HL-60/S4 treated with retinoic acid at 250 ng/mL for 4 days and 3 days (cell line): ENCODE measurements around the gene ZNRF1.
"Not testable (repeated sequence)": the region's sequence is repeated elsewhere in the genome, so short reads cannot be mapped to it uniquely, and the experiment has no call there.

Experiments
- in situ Hi-C: fragments of 300-500 bp; cut with MboI; formaldehyde crosslinking; loops from 2 replicates; pipeline ENCODE4 v1.7.0; 2022; ENCODE audit warnings: low sequenced_read_pairs

The ZNRF1 gene

GRCh38 chr16:75024594-75024993 lies 25.8 kb downstream of the ZNRF1 start:
- in situ Hi-C loops = no loop called here

- in situ Hi-C loops = no loop called here
Measured at GRCh38 chr16:75025761-75026160, 26.9 kb downstream of the ZNRF1 start.

- in situ Hi-C loops = not testable (repeated sequence)
Measured at GRCh38 chr16:75026239-75026891, 27.5 kb downstream of the ZNRF1 start.

- in situ Hi-C loops = no loop called here
Measured at GRCh38 chr16:75026892-75027391, 28.1 kb downstream of the ZNRF1 start.

- in situ Hi-C loops = no loop called here
Measured at GRCh38 chr16:75027520-75028300, 28.9 kb downstream of the ZNRF1 start.

- in situ Hi-C loops = no loop called here
Measured at GRCh38 chr16:75028544-75029135, 29.8 kb downstream of the ZNRF1 start.

GRCh38 chr16:75029854-75030253 lies 31.0 kb downstream of the ZNRF1 start:
- in situ Hi-C loops = no loop called here

GRCh38 chr16:75032655-75033054 lies 33.8 kb downstream of the ZNRF1 start:
- in situ Hi-C loops = no loop called here

- in situ Hi-C loops = no loop called here
Measured at GRCh38 chr16:75035410-75035968, 36.7 kb downstream of the ZNRF1 start.

GRCh38 chr16:75038036-75038858 lies 39.4 kb downstream of the ZNRF1 start:
- in situ Hi-C loops = no loop called here

GRCh38 chr16:75039941-75040340 lies 41.1 kb downstream of the ZNRF1 start:
- in situ Hi-C loops = no loop called here

- in situ Hi-C loops = no loop called here
Measured at GRCh38 chr16:75042426-75043174, 43.8 kb downstream of the ZNRF1 start.

GRCh38 chr16:75043175-75043895 lies 44.5 kb downstream of the ZNRF1 start:
- in situ Hi-C loops = no loop called here

GRCh38 chr16:75044800-75045361 lies 46.1 kb downstream of the ZNRF1 start:
- in situ Hi-C loops = no loop called here

GRCh38 chr16:75045424-75045823 lies 46.6 kb downstream of the ZNRF1 start:
- in situ Hi-C loops = no loop called here

- in situ Hi-C loops = no loop called here
Measured at GRCh38 chr16:75048054-75048453, 49.2 kb downstream of the ZNRF1 start.

GRCh38 chr16:75048530-75048929 lies 49.7 kb downstream of the ZNRF1 start:
- in situ Hi-C loops = no loop called here

GRCh38 chr16:75052481-75053202 lies 53.8 kb downstream of the ZNRF1 start:
- in situ Hi-C loops = no loop called here
